ENCODE data around the gene DNAJB12. TPM values are rescaled to one million over a fixed set of nuclear protein-coding genes. Genes with fewer than 3 reads are reported as not detected.

The DNAJB12 gene
- total RNA-seq, 1 experiment from 2014 or later, result 51.0 TPM

- ATAC-seq (peak; percentile 69; the same call in 1 of the 2 replicates), DNase-seq (ENCODE audit: low read depth, low spot score) (no peak)
- ChIA-PET POLR2A (no interaction called here), CTCF (interaction anchor here (0.6 to 0.7 kb wide), 2 partner anchors 76 to 169 kb away, joined by 4 to 6 read pairs; no protein-coding TSS in a partner anchor)
- intact Hi-C loops (cut with micrococcal nuclease; ENCODE audit: unreplicated experiment) (no loop called here), in situ Hi-C loops (cut with HindIII; ENCODE audit: low pct_unique_long_range_greater_than_20kb, low sequenced_read_pairs) (no loop called here)
- Histone ChIP-seq H3K27me3 (ENCODE audit: control insufficient read depth, insufficient read depth, low read length) (no peaks in the 10 kb centered on the region), H3K4me3 (ENCODE audit: low read depth in 2 of 2, low read length in 2 of 2) (no peak overlapping the region), H3K36me3 (ENCODE audit: control insufficient read depth, insufficient read depth, low read length) (no peaks in the 10 kb centered on the region), H3K9me3 (ENCODE audit: control insufficient read depth, insufficient read depth, low read depth, low read length) (no peaks in the 10 kb centered on the region), H3K27ac (ENCODE audit: low read length) (no peak overlapping the region), H3K4me1 (ENCODE audit: control insufficient read depth, insufficient read depth, low read length) (no peaks in the 10 kb centered on the region)
- TF ChIP-seq SIN3A (IDR thresholded peaks at IDR 0.05; ENCODE audit: borderline replicate concordance, insufficient read depth, low read depth, low read length), result no peak
- TF ChIP-seq REST (IDR thresholded peaks at IDR 0.05; ENCODE audit: insufficient read depth in 1 of 2, low read depth in 2 of 2, low read length in 1 of 2), result no peak
- TF ChIP-seq POLR2AphosphoS5 (IDR thresholded peaks at IDR 0.05; ENCODE audit: low read depth, low read length), result no peak
- TF ChIP-seq CTCF (IDR thresholded peaks at IDR 0.05), result no peak
- no TSS peak for BruUV-seq (replicated peaks)
Measured at GRCh38 chr10:72375173-72375572, 20.5 kb upstream of the DNAJB12 start.

- no TSS peak for BruUV-seq (replicated peaks)
- Histone ChIP-seq H3K9me3 (ENCODE audit: control insufficient read depth, insufficient read depth, low read depth, low read length) (no peaks in the 10 kb centered on the region), H3K4me1 (ENCODE audit: control insufficient read depth, insufficient read depth, low read length) (no peaks in the 10 kb centered on the region), H3K27ac (ENCODE audit: low read length) (no peak overlapping the region), H3K36me3 (ENCODE audit: control insufficient read depth, insufficient read depth, low read length) (no peaks in the 10 kb centered on the region), H3K4me3 (ENCODE audit: low read depth in 2 of 2, low read length in 2 of 2) (no peak overlapping the region), H3K27me3 (ENCODE audit: control insufficient read depth, insufficient read depth, low read length) (no peaks in the 10 kb centered on the region)
- no peak for ATAC-seq
- in situ Hi-C loops (cut with HindIII; ENCODE audit: low pct_unique_long_range_greater_than_20kb, low sequenced_read_pairs) (no loop called here), intact Hi-C loops (cut with micrococcal nuclease; ENCODE audit: unreplicated experiment) (no loop called here)
- ChIA-PET POLR2A (no interaction called here), CTCF (no interaction called here)
- no peak for DNase-seq (ENCODE audit: low read depth, low spot score)
- TF ChIP-seq TCF7L2 (IDR thresholded peaks at IDR 0.05; ENCODE audit: low read depth, low read length), result no peak
- TF ChIP-seq REST (IDR thresholded peaks at IDR 0.05; ENCODE audit: insufficient read depth in 1 of 2, low read depth in 2 of 2, low read length in 1 of 2), result no peak
- TF ChIP-seq POLR2AphosphoS5 (IDR thresholded peaks at IDR 0.05; ENCODE audit: low read depth, low read length), result no peak
- no peak for TF ChIP-seq CTCF (IDR thresholded peaks at IDR 0.05)
- TF ChIP-seq SIN3A (IDR thresholded peaks at IDR 0.05; ENCODE audit: borderline replicate concordance, insufficient read depth, low read depth, low read length), result no peak
Measured at GRCh38 chr10:72370201-72370722, 15.5 kb upstream of the DNAJB12 start.
